Measurements from ENCODE around the gene ANGPTL5. TPM values are rescaled to one million over a fixed set of nuclear protein-coding genes. Genes with fewer than 3 reads are reported as not detected.

Gene ANGPTL5
- total RNA-seq, 1 experiment from 2014 or later = not detected

- no peak for DNase-seq
- intact Hi-C loops (cut with micrococcal nuclease; ENCODE audit: unreplicated experiment) = no loop called here
- Histone ChIP-seq H3K36me3 (ENCODE audit: low read depth) (no peaks in the 10 kb centered on the region), H4K20me1 (ENCODE audit: insufficient read depth) (no peaks in the 10 kb centered on the region), H3K9me2 (ENCODE audit: insufficient read depth) (no peaks in the 10 kb centered on the region), H3K4me1 (replicated peaks; ENCODE audit: insufficient read depth) (peaks cover 41% of the 10 kb centered on the region), H3K4me3 (no peak overlapping the region), H3K9me3 (ENCODE audit: insufficient read depth, low read depth) (peaks cover 29% of the 10 kb centered on the region), H3K27me3 (ENCODE audit: insufficient read depth, low read depth) (no peaks in the 10 kb centered on the region), H3K27ac (no peak overlapping the region), H2AFZ (peak overlapping the region; percentile 13; the same call in 1 of the 2 replicates), H3K79me2 (ENCODE audit: low read depth) (no peaks in the 10 kb centered on the region), H3F3A (ENCODE audit: insufficient read depth, low read depth) (peaks cover 26% of the 10 kb centered on the region), H3K4me2 (no peak overlapping the region)
- BruUV-seq (replicated peaks) = no TSS peak
- CTCF ChIA-PET = no interaction called here
- TF ChIP-seq EZH2 (IDR thresholded peaks at IDR 0.05; ENCODE audit: low read depth) = no peak
- TF ChIP-seq, protein P1, sequence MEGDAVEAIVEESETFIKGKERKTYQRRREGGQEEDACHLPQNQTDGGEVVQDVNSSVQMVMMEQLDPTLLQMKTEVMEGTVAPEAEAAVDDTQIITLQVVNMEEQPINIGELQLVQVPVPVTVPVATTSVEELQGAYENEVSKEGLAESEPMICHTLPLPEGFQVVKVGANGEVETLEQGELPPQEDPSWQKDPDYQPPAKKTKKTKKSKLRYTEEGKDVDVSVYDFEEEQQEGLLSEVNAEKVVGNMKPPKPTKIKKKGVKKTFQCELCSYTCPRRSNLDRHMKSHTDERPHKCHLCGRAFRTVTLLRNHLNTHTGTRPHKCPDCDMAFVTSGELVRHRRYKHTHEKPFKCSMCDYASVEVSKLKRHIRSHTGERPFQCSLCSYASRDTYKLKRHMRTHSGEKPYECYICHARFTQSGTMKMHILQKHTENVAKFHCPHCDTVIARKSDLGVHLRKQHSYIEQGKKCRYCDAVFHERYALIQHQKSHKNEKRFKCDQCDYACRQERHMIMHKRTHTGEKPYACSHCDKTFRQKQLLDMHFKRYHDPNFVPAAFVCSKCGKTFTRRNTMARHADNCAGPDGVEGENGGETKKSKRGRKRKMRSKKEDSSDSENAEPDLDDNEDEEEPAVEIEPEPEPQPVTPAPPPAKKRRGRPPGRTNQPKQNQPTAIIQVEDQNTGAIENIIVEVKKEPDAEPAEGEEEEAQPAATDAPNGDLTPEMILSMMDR (conservative IDR thresholded peaks at IDR 0.05) = no peak
- POLR2A ChIA-PET (ENCODE audit: unreplicated experiment) = no interaction called here
These were observed 48.4 kb downstream of the ANGPTL5 start for GRCh38 chr11:101867951-101868350.

DNA sequence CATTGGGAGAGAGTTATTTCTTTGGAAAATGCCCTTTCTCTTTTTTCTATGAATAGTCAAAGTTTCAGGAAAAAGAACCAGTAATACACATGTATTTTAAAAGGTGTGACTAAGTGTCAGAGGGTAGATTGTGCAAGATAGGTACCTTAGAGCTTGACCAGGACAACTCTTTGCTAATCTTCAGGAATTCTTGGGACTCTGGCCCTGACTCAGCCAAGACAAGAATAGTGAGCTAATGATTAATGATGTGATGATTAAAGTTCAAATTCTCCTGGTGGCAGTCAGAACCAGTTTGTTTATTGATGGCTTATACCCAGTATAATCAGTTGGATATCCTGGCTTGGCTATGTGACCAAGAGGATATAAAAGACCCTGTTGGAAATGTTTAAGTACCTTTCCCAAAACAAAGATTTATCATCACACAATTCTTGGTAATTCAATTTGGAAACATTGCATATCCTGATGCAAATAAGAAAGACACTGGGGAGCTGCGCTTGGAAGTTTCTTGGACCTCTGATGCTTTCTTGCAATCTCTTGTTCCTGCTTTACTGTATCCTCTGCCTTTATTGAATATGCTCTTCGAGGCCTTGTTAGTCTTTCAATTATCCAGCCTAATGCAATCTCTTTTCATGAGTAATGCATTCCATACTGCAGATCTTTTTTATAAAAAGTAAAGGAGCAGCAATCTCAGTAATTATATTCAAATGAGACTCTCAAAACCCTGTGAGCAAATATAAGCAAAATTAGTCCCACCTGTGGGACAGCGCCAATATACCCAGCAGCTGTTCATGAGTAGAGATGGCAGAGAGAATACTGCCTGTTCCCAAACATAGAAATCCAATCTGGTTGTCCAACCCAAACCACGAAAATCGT, 49.5 kb downstream of the ANGPTL5 start:
- Histone ChIP-seq H3K27me3 (ENCODE audit: insufficient read depth, low read depth) (no peaks in the 10 kb centered on the region), H3K36me3 (ENCODE audit: low read depth) (no peaks in the 10 kb centered on the region), H3K27ac (peak overlapping the region; percentile 18), H2AFZ (no peak overlapping the region), H3K4me1 (replicated peaks; ENCODE audit: insufficient read depth) (peaks cover 45% of the 10 kb centered on the region), H3K9me3 (ENCODE audit: insufficient read depth, low read depth) (peaks cover 32% of the 10 kb centered on the region), H3K9me2 (ENCODE audit: insufficient read depth) (no peaks in the 10 kb centered on the region), H3K4me2 (peak overlapping the region; percentile 10), H3K79me2 (ENCODE audit: low read depth) (no peaks in the 10 kb centered on the region), H3F3A (ENCODE audit: insufficient read depth, low read depth) (peaks cover 30% of the 10 kb centered on the region), H4K20me1 (ENCODE audit: insufficient read depth) (no peaks in the 10 kb centered on the region), H3K4me3 (no peak overlapping the region)
- TF ChIP-seq EZH2 (IDR thresholded peaks at IDR 0.05; ENCODE audit: low read depth) = no peak
- TF ChIP-seq, protein P1 (conservative IDR thresholded peaks at IDR 0.05) = no peak
- ChIA-PET CTCF (interaction anchor here (0.6 to 0.9 kb wide), 2 partner anchors 141 to 1108 kb away, joined by 3 to 4 read pairs; no protein-coding TSS in a partner anchor), POLR2A (ENCODE audit: unreplicated experiment) (no interaction called here)
- BruUV-seq (replicated peaks) = no TSS peak
- intact Hi-C loops (cut with micrococcal nuclease; ENCODE audit: unreplicated experiment) = no loop called here
- DNase-seq = peak in 1 of 2 experiments; percentile 92

DNA sequence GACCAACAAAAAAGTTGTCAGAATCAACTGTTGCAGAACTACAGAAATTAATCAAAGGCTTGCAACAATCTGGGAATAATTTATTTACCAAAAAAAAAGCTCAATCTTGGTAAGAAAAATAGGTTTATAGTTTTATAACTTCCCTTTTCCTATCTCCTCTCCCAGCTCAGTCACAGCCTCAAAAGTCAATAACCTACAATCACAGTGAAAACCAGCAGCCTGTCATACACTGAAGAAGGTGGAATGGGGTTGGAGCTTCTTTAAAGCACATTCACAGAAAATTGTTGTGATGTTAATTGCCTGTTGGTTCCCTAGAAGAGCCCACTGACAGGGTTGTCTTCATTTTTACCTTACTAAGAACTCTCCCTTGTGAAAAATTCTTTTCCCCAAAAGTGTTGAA, 52.2 kb downstream of the ANGPTL5 start:
- H3F3A ChIP-seq (ENCODE audit: insufficient read depth, low read depth) = peaks cover 30% of the 10 kb centered on the region
- H3K36me3 ChIP-seq (ENCODE audit: low read depth) = no peaks in the 10 kb centered on the region
- H3K79me2 ChIP-seq (ENCODE audit: low read depth) = no peaks in the 10 kb centered on the region
- intact Hi-C loops (cut with micrococcal nuclease; ENCODE audit: unreplicated experiment) = loop anchor here (5.0 kb wide), 2 partner anchors 248 to 423 kb away; partner anchors contain the start of gene YAP1
- BruUV-seq (replicated peaks) = no TSS peak
- ChIA-PET CTCF (interaction anchor here (0.6 to 1.6 kb wide), 3 partner anchors 12 to 405 kb away, joined by 3 to 8 read pairs (median 4); no protein-coding TSS in a partner anchor), POLR2A (ENCODE audit: unreplicated experiment) (no interaction called here)
- no peak for TF ChIP-seq EZH2 (IDR thresholded peaks at IDR 0.05; ENCODE audit: low read depth)
- TF ChIP-seq, protein P1 (conservative IDR thresholded peaks at IDR 0.05) = no peak
- H3K4me2 ChIP-seq = no peak overlapping the region
- no peak overlapping the region for H3K27ac ChIP-seq
- H3K27me3 ChIP-seq (ENCODE audit: insufficient read depth, low read depth) = no peaks in the 10 kb centered on the region
- H3K4me1 ChIP-seq (replicated peaks; ENCODE audit: insufficient read depth) = peaks cover 45% of the 10 kb centered on the region
- no peaks in the 10 kb centered on the region for H4K20me1 ChIP-seq (ENCODE audit: insufficient read depth)
- DNase-seq = no peak
- no peaks in the 10 kb centered on the region for H3K9me2 ChIP-seq (ENCODE audit: insufficient read depth)
- no peak overlapping the region for H2AFZ ChIP-seq
- peaks cover 30% of the 10 kb centered on the region for H3K9me3 ChIP-seq (ENCODE audit: insufficient read depth, low read depth)
- H3K4me3 ChIP-seq = no peak overlapping the region
